Uterus (tissue), 2 donors: ENCODE data around the gene CPA1.

ENCODE experiments used
- POLR2A ChIP-seq, 2 donors: fragments of 450-650 bp; IDR thresholded peaks; one replicate each; pipeline ENCODE4 v1.6.1; 2016; ENCODE audit warnings: antibody characterized with exemption in 2 of 2, mild to moderate bottlenecking in 1 of 2, moderate library complexity in 1 of 2
- TF ChIP-seq, protein P1 (sequence below), 4 experiments: fragments of 200-600 bp in 2 of 4; fragments of 450-650 bp in 2 of 4; sonication (generic) in 2 of 4; IDR thresholded peaks; one replicate each; pipeline ENCODE4 v1.5.1; 2016 to 2019; ENCODE audit warnings: antibody characterized with exemption in 4 of 4, mild to moderate bottlenecking in 2 of 4, moderate library complexity in 1 of 4

DNA sequence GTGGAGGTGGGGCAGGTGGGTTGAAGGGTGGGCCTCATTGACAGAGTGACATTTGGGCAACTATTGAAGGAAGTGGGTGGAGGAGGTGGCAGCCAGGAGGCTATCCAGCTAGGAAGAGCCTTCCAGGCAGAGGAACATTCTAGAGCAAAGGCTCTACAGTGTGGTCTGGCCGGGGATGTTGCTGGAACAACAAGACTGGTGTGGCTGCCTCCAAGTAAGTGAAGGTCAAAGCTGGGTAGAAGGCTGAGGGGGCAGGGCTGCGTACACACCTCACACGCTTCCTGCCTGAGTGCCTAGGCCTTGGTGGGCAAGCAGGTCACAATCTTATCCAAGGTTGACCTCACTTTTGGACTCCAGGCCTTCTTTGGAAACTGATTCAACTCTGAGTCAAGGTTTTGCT, 6.6 kb downstream of the CPA1 start:
- TF ChIP-seq, protein P1, sequence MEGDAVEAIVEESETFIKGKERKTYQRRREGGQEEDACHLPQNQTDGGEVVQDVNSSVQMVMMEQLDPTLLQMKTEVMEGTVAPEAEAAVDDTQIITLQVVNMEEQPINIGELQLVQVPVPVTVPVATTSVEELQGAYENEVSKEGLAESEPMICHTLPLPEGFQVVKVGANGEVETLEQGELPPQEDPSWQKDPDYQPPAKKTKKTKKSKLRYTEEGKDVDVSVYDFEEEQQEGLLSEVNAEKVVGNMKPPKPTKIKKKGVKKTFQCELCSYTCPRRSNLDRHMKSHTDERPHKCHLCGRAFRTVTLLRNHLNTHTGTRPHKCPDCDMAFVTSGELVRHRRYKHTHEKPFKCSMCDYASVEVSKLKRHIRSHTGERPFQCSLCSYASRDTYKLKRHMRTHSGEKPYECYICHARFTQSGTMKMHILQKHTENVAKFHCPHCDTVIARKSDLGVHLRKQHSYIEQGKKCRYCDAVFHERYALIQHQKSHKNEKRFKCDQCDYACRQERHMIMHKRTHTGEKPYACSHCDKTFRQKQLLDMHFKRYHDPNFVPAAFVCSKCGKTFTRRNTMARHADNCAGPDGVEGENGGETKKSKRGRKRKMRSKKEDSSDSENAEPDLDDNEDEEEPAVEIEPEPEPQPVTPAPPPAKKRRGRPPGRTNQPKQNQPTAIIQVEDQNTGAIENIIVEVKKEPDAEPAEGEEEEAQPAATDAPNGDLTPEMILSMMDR (IDR thresholded peaks at IDR 0.05), result no peak
- TF ChIP-seq POLR2A (IDR thresholded peaks at IDR 0.05), result no peak
